HG03175 (cell line): ENCODE data around the gene SCP2.
A peak's percentile ranks its signal among the peaks of the same experiment; 100 is the strongest.
"Not testable (repeated sequence)": the region's sequence is repeated elsewhere in the genome, so short reads cannot be mapped to it uniquely, and the experiment has no call there.

Source experiments
- ATAC-seq: cut with Tn5 transposase; IDR thresholded peaks from one replicate; pipeline ENCODE4 v1.9.1; 2021; ENCODE audit warnings: mild to moderate bottlenecking, moderate library complexity; ENCODE audit not compliant: unreplicated experiment

The SCP2 gene

GRCh38 chr1:52967666-52968065 is 40.6 kb downstream of the SCP2 start:
- no peak for ATAC-seq

DNA sequence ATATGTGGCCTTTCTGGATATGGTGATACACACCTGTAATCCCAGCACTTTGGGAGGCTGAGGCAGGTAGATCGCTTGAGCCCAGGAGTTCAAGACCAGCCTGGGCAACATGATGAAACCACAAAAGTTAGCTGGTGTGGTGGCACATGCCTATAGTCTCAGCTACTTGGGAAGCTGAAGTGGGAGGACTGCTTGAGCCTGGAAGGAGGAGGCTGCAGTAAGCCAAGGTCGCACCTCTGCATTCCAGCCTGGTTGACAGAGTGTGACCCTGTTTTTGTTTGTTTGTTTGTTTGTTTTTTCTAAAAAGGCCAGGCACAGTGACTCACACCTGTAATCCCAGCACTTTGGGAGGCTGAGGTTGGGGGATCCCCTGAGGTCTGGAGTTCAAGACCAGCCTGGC is 42.2 kb downstream of the SCP2 start:
- ATAC-seq: not testable (repeated sequence)

DNA sequence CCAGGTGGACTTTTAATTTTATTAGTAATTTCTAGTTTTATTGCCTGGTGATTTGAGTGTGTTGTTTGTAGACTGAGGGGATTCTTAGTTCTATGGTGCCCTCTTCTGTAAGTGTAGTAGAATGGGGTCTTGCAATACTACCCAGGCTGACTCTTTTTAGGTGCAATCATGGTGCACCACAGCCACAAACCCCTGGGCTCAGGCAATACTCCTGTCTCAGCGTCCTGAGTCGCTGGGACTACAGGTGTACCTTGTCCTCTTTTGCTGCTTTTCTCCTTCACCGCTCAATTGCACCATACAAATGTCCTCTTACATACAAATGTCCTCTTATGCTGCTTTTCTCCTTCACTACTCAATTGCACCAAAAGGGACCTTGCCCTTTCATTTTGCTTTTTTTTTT is 43.1 kb downstream of the SCP2 start:
- no peak for ATAC-seq

- ATAC-seq: no peak
Measured at GRCh38 chr1:52973841-52974240, 46.8 kb downstream of the SCP2 start.

- no peak for ATAC-seq
Measured at GRCh38 chr1:52976183-52977035, 49.3 kb downstream of the SCP2 start.

- ATAC-seq: no peak
Measured at GRCh38 chr1:52978045-52978444, 51.0 kb downstream of the SCP2 start.

DNA sequence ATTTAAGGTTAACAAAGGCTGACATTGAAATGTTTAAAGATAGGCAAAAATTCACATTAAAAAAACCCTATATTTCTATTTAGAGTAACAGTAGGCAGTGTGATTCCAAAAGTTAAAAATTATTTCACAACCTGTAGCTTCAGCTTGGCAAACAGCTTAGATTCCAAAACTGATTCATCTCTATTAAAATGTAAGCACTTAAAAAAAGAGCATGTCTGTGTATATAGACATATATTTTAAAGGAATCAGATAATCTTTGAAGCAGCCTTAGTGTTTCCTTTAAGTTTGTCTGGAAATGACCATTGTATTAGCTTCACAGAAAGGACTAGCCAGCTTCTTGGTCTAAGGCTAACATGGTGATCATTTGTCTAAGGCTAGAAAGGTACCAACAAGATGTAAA is 65.7 kb downstream of the SCP2 start:
- not testable (repeated sequence) for ATAC-seq

GRCh38 chr1:52994656-52995055 is 67.6 kb downstream of the SCP2 start:
- ATAC-seq: no peak

DNA sequence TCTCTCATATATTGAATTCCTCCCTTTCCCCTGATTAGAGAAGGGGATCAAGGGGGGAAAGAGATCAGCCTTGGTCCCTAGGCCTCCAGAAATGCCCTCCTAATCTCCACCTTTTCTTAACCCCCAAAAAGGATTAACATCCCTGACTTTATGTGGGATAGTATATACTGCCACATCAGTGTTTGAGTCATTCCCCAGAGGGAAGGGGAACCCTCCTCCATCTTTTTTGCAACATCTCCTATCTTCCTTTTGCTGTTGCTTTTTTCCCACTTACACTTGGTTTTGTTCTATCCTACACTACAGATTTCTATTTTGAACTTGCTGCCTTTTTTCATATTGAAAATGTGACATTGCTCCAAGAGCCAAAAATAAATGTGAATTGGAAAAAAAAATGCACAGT is 69.6 kb downstream of the SCP2 start:
- no peak for ATAC-seq

- no peak for ATAC-seq
Measured at GRCh38 chr1:53001128-53001527, 74.1 kb downstream of the SCP2 start.

- ATAC-seq: not testable (repeated sequence)
Measured at GRCh38 chr1:53006612-53007011, 79.5 kb downstream of the SCP2 start.

DNA sequence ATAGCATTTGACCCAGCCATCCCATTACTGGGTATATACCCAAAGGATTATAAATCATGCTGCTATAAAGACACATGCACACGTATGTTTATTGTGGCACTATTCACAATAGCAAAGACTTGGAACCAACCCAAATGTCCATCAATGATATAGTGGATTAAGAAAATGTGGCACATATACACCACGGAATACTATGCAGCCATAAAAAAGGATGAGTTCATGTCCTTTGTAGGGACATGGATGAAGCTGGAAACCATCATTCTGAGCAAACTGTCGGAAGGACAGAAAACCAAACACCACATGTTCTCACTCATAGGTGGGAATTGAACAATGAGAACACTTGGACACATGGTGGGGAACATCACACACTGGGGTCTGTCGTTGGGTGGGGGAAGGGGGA is 83.2 kb downstream of the SCP2 start:
- ATAC-seq: not testable (repeated sequence)

DNA sequence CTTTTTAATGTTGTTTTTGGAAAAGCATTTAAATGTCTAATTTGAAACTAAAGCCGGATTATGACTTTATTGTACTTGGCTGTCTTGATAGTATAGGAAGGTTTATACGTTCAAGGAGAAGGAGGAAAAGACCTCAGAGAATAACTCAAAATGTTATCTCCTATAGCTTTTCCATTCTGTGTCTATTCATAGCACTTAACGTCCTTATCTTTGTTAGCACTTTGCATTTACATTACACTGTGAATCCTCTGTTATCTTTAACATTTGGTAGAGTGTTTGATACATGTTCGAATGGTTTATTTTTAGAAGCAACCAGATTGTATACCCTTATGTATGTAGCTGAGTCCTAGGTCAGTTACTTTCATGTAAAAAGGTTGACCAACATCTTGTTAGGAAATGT is 84.1 kb downstream of the SCP2 start:
- no peak for ATAC-seq

DNA sequence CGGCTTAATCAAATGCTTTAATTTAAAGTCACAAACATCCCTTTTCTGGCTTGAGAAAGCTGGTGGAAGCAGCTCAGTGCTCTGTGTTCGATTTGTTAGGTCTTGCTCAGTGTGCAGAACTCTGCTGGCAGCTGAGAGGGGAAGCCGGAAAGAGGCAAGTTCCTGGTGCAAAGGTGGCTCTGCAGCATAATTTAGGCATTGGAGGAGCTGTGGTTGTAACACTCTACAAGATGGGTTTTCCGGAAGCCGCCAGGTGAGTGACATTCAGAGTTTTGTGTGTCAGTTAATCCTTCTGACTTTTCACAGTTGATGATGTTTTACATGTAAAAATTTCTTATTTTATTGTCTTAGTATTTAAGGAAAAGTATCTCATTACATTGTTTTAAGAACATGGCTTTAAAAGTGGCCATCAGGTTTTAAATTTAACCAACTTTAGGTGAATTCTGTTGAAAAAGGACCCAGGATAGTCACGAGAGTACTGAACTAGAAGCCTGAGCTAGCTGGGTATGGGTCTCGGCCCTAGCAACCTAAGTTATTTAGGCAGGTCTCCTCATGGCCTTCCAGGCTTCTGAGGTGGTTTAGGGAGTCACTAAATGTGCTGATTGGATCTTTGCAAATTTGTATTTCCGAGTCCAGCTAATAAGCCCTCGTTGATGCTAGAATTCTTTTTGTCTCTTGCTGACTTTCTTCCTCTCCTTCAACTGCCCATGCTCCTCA is 87.9 kb downstream of the SCP2 start:
- ATAC-seq: peak; percentile 92

DNA sequence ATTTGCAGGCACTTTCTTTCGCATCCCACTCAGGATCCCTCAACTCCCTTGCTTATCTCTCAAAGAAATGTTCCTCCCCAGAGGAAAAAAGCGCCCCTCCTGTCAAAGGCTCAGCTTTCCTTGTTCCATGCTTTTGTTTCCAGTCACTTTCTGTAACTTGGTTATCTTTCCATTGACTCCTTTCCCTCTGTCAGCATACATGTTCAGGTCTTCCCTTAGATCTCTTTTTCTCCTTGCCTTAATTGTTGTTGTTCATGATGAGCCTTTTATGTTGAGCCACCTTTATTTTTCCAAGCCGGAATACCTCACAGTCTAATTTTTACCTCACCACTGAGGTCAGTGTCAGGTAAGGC is 88.4 kb downstream of the SCP2 start:
- ATAC-seq: no peak

GRCh38 chr1:53016705-53017104 is 89.6 kb downstream of the SCP2 start:
- no peak for ATAC-seq

DNA sequence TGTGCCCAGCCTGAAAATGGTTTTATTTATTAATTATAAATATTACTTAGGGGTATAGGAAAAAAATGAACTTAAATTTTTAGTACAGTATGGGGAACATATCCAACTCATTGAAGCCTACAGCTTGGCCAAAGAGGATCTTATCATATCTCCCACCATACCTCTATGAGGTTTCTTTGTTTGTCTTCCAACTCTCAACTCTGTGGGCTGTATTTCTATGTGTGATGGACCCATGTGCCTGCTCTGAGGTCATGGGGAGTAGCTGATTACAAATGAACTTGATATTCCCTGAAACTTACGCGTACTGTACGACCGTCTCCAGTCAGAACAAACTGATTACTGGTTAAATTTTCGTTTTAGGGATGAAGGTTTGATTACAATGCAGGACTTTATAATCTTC is 93.5 kb downstream of the SCP2 start:
- ATAC-seq: no peak

DNA sequence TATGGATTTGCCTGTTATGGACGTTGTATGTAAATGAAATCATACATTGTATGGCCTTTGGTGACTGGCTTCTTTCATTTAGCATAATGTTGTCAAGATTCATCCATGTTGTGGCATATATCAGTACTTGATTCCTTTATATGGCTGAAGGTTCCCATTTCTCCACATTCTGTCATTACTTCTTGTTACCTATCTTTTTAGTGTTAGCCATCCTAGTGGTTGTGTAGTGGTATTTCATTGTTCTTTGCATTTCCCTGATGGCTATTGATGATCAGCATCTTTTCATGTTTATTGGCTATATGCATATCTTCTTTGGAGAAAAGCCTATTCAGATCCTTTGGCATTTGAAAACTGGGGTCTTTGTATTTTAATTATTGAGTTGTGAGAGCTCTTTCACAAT is 95.1 kb downstream of the SCP2 start:
- ATAC-seq: no peak

DNA sequence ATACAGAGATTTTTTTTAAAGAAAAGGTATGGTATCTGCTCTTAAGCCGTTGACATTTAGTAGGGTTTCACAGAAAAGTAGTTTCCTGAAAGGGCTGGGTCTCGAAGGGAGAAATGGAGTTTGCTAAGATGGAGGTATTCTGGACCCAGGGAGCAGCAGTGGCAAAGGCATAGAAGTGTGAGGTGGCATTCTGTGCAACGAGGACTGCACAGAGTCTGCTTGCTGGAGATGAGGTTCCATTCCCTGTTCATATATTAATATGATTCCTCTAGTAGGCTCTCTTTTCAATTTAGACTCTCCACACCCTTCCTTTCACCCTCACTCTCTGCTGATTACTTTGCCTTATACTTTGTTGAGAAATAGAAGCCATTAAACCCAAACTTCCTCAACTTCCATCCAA is 96.5 kb downstream of the SCP2 start:
- ATAC-seq: no peak

DNA sequence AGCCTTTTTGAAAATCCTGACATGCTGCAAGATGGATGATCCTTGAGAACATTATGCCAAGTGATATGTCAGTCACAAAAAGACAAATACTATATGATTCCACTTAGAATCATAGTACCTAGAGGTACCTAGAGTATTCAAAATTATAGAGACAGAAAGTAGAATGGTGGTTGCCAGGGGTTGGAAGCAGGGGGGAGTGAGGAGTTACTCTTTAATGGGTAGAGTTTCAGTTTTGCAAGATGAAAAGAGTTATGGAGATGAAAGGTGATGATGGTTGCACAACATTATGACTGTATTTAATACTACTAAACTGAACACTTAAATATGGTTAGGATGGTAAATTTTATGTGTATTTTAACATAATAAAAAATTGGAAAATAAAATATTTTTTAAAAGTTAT is 97.0 kb downstream of the SCP2 start:
- ATAC-seq: no peak

- ATAC-seq: no peak
Measured at GRCh38 chr1:53025034-53025768, 98.1 kb downstream of the SCP2 start.

- ATAC-seq: no peak
Measured at GRCh38 chr1:53025769-53026112, 98.7 kb downstream of the SCP2 start.
